Ovary (tissue), 3 donors: ENCODE measurements around the gene TMEM62.

ENCODE experiments used
- EP300 ChIP-seq: sonication (generic); formaldehyde crosslinking; IDR thresholded peaks from one replicate; pipeline ENCODE4 v1.6.1; 2017; ENCODE audit warnings: antibody characterized with exemption
- POLR2A ChIP-seq: fragments of 450-650 bp; IDR thresholded peaks from one replicate; pipeline ENCODE4 v1.6.1; 2017; ENCODE audit warnings: antibody characterized with exemption, mild to moderate bottlenecking, moderate library complexity
- TF ChIP-seq, protein P1 (sequence below), 3 donors: fragments of 450-650 bp in 2 of 3; fragments of 200-600 bp in 1 of 3; IDR thresholded peaks; one replicate each; pipeline versions ENCODE4 v1.5.1 to v1.8.0; 2016 to 2022; ENCODE audit warnings: antibody characterized with exemption in 3 of 3, mild to moderate bottlenecking in 1 of 3
- donor health status: DM: no; HTN: no; CAD: no.

DNA sequence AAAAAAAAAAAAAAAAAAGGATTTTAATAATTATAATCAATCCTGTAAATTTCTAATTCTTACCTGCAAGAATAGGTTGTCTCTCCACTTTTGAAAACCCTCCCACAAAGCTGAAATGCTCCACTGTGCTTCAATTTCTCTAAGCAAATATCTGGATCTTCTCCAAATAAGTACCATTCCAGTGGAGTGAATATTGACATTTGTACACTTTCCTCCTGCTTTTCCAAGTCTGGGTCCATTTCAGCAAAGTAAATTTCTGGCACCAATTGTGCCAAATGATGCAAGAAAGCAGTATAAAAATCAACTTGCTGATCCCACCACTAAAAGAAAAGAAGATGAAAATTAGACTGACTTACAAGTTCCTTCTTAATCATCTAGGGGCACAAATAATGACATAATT, 47.5 kb upstream of the TMEM62 start:
- TF ChIP-seq, protein P1, sequence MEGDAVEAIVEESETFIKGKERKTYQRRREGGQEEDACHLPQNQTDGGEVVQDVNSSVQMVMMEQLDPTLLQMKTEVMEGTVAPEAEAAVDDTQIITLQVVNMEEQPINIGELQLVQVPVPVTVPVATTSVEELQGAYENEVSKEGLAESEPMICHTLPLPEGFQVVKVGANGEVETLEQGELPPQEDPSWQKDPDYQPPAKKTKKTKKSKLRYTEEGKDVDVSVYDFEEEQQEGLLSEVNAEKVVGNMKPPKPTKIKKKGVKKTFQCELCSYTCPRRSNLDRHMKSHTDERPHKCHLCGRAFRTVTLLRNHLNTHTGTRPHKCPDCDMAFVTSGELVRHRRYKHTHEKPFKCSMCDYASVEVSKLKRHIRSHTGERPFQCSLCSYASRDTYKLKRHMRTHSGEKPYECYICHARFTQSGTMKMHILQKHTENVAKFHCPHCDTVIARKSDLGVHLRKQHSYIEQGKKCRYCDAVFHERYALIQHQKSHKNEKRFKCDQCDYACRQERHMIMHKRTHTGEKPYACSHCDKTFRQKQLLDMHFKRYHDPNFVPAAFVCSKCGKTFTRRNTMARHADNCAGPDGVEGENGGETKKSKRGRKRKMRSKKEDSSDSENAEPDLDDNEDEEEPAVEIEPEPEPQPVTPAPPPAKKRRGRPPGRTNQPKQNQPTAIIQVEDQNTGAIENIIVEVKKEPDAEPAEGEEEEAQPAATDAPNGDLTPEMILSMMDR (IDR thresholded peaks at IDR 0.05), result no peak
- TF ChIP-seq POLR2A (no peak), EP300 (no peak)
